ENCODE measurements around the gene MRPL48. TPM values are rescaled to one million over a fixed set of nuclear protein-coding genes. Genes with fewer than 3 reads are reported as not detected.

MRPL48 gene
- total RNA-seq, 1 experiment from 2014 or later: 66.8 TPM

DNA sequence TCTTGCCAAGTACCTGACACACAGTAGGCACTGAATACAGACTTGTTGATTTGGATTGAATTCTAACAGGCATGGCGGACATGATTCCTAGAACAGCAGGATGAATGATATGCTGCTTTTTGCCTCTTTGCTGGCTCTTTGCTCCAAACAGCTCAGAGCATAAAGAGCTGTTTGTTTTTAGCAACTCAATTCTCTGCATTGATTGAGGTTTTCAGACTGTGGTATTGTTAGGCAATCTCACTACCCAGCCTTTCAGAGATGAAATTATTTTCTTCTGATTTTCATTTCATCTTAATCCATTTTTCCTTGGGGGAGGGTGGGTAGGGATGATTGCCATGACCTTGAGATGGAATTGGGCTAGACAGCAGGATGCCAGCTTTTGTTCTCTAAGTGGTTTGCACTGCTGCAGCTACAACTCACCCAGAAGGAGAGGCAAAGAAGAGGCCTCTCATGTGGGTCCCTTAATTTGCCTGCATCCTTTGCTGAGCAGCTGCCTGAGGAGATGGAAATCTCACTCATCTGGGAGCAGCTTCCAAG is 68.4 kb downstream of the MRPL48 start:
- H3K4me1 ChIP-seq (ENCODE audit: control insufficient read depth in 1 of 2, insufficient read depth in 2 of 2, low read length in 2 of 2): no peaks in the 10 kb centered on the region
- TF ChIP-seq EZH2phosphoT487 (IDR thresholded peaks at IDR 0.05; ENCODE audit: borderline replicate concordance): no peak
- TF ChIP-seq POLR2A (IDR thresholded peaks at IDR 0.05; ENCODE audit: borderline replicate concordance, extremely low read depth, insufficient read depth, insufficient read length): no peak
- TF ChIP-seq FOSL1 (IDR thresholded peaks at IDR 0.05; ENCODE audit: low read depth): no peak
- TF ChIP-seq JUND (IDR thresholded peaks at IDR 0.05): no peak
- no peak for TF ChIP-seq SIN3A (IDR thresholded peaks at IDR 0.05; ENCODE audit: low read depth)
- TF ChIP-seq TCF7L2 (IDR thresholded peaks at IDR 0.05; ENCODE audit: borderline replicate concordance, extremely low read depth, insufficient read depth, insufficient read length): no peak
- no peak for TF ChIP-seq EGR1 (IDR thresholded peaks at IDR 0.05; ENCODE audit: low read depth)
- no peak for TF ChIP-seq EZH2 (IDR thresholded peaks at IDR 0.05)
- TF ChIP-seq, protein P1, sequence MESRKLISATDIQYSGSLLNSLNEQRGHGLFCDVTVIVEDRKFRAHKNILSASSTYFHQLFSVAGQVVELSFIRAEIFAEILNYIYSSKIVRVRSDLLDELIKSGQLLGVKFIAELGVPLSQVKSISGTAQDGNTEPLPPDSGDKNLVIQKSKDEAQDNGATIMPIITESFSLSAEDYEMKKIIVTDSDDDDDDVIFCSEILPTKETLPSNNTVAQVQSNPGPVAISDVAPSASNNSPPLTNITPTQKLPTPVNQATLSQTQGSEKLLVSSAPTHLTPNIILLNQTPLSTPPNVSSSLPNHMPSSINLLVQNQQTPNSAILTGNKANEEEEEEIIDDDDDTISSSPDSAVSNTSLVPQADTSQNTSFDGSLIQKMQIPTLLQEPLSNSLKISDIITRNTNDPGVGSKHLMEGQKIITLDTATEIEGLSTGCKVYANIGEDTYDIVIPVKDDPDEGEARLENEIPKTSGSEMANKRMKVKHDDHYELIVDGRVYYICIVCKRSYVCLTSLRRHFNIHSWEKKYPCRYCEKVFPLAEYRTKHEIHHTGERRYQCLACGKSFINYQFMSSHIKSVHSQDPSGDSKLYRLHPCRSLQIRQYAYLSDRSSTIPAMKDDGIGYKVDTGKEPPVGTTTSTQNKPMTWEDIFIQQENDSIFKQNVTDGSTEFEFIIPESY (IDR thresholded peaks at IDR 0.05; ENCODE audit: extremely low read depth, insufficient replicate concordance, low read length): no peak
- TF ChIP-seq POLR2AphosphoS5 (IDR thresholded peaks at IDR 0.05; ENCODE audit: low read depth, low read length): no peak
- no peak for TF ChIP-seq CBX3 (IDR thresholded peaks at IDR 0.05; ENCODE audit: low read depth)
- TF ChIP-seq, protein P2, sequence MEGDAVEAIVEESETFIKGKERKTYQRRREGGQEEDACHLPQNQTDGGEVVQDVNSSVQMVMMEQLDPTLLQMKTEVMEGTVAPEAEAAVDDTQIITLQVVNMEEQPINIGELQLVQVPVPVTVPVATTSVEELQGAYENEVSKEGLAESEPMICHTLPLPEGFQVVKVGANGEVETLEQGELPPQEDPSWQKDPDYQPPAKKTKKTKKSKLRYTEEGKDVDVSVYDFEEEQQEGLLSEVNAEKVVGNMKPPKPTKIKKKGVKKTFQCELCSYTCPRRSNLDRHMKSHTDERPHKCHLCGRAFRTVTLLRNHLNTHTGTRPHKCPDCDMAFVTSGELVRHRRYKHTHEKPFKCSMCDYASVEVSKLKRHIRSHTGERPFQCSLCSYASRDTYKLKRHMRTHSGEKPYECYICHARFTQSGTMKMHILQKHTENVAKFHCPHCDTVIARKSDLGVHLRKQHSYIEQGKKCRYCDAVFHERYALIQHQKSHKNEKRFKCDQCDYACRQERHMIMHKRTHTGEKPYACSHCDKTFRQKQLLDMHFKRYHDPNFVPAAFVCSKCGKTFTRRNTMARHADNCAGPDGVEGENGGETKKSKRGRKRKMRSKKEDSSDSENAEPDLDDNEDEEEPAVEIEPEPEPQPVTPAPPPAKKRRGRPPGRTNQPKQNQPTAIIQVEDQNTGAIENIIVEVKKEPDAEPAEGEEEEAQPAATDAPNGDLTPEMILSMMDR (IDR thresholded peaks at IDR 0.05 in 2 of 3, conservative IDR thresholded peaks at IDR 0.05 in 1 of 3; ENCODE audit: borderline replicate concordance in 1 of 3, insufficient read depth in 1 of 3, low read depth in 2 of 3, low read length in 2 of 3): no peak
- TF ChIP-seq ZFX (IDR thresholded peaks at IDR 0.05): no peak
- TF ChIP-seq SRF (IDR thresholded peaks at IDR 0.05; ENCODE audit: low read depth): no peak
- TF ChIP-seq, protein P3, sequence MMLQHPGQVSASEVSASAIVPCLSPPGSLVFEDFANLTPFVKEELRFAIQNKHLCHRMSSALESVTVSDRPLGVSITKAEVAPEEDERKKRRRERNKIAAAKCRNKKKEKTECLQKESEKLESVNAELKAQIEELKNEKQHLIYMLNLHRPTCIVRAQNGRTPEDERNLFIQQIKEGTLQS (IDR thresholded peaks at IDR 0.05): no peak
- no peak for TF ChIP-seq CEBPB (IDR thresholded peaks at IDR 0.05; ENCODE audit: low read depth)
- TF ChIP-seq RAD21 (IDR thresholded peaks at IDR 0.05; ENCODE audit: low read depth): no peak
- no peak for TF ChIP-seq ZNF274 (IDR thresholded peaks at IDR 0.05; ENCODE audit: low read depth, low read length)
- no peaks in the 10 kb centered on the region; the same call in 1 of the 2 replicates for H3K9me2 ChIP-seq (ENCODE audit: insufficient read depth)
- peaks cover 0 to 1% of the 10 kb centered on the region in 2 experiments; a peak in 1 of 4 replicates for H3K36me3 ChIP-seq (ENCODE audit: control insufficient read depth in 1 of 2, insufficient read depth in 2 of 2, low read length in 2 of 2)
- no peaks in the 10 kb centered on the region for H3K27me3 ChIP-seq (ENCODE audit: insufficient read depth, low read length)
- no peak overlapping the region for H2AFZ ChIP-seq (ENCODE audit: low read depth, low read length, poor library complexity, severe bottlenecking)
- ATAC-seq (no peak), DNase-seq (ENCODE audit: low read depth, low spot score) (no peak)
- no peak overlapping the region for H3K27ac ChIP-seq (ENCODE audit: low read depth, low read length)
- no peak overlapping the region for H3K4me3 ChIP-seq (replicated peaks in 1 of 2; ENCODE audit: low read depth in 1 of 2, low read length in 2 of 2)
- RAD21 ChIA-PET (ENCODE audit: low non-redundant PET in 1 of 2, low total read pairs in 2 of 2, uncharacterized antibody in 2 of 2, unreplicated experiment in 2 of 2): no interaction called here
- H3K79me2 ChIP-seq (ENCODE audit: insufficient read depth, low read length): no peaks in the 10 kb centered on the region
- H4K20me1 ChIP-seq (ENCODE audit: insufficient read depth): no peaks in the 10 kb centered on the region
- H3K9ac ChIP-seq (ENCODE audit: low read length): no peak overlapping the region
- no TSS peak for BruUV-seq (replicated peaks)
- H3K4me2 ChIP-seq (ENCODE audit: low read length): no peak overlapping the region
- POLR2A ChIA-PET: interaction anchor here (0.6 kb wide), 1 partner anchor 280 kb away, joined by 3 read pairs; no protein-coding TSS in a partner anchor
- CTCF ChIA-PET: interaction anchor here (0.6 kb wide), 1 partner anchor 72 kb away, joined by 4 read pairs; no protein-coding TSS in a partner anchor
- intact Hi-C loops (cut with micrococcal nuclease): no loop called here
- no peaks in the 10 kb centered on the region for H3K9me3 ChIP-seq (ENCODE audit: control insufficient read depth in 1 of 2, insufficient read depth in 1 of 2, low read depth in 1 of 2, low read length in 2 of 2)
